ENCODE measurements around the gene CTXND1. TPM values are rescaled to one million over a fixed set of nuclear protein-coding genes. Genes with fewer than 3 reads are reported as not detected.

Gene CTXND1
- total RNA-seq, 1 experiment from 2014 or later, result not detected

GRCh38 chr15:80180986-80181385 lies 71.0 kb downstream of the CTXND1 start:
- H4K20me1 ChIP-seq (ENCODE audit: control insufficient read depth, insufficient read depth, insufficient read length), result no peaks in the 10 kb centered on the region
- TF ChIP-seq, protein P1, sequence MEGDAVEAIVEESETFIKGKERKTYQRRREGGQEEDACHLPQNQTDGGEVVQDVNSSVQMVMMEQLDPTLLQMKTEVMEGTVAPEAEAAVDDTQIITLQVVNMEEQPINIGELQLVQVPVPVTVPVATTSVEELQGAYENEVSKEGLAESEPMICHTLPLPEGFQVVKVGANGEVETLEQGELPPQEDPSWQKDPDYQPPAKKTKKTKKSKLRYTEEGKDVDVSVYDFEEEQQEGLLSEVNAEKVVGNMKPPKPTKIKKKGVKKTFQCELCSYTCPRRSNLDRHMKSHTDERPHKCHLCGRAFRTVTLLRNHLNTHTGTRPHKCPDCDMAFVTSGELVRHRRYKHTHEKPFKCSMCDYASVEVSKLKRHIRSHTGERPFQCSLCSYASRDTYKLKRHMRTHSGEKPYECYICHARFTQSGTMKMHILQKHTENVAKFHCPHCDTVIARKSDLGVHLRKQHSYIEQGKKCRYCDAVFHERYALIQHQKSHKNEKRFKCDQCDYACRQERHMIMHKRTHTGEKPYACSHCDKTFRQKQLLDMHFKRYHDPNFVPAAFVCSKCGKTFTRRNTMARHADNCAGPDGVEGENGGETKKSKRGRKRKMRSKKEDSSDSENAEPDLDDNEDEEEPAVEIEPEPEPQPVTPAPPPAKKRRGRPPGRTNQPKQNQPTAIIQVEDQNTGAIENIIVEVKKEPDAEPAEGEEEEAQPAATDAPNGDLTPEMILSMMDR (conservative IDR thresholded peaks at IDR 0.05), result no peak
- H3K18ac ChIP-seq (ENCODE audit: insufficient read length, low read depth, low read length), result no peak overlapping the region
- no peak overlapping the region; a peak in 1 of 7 replicates for H3K27ac Mint-ChIP-seq
- no peaks in the 10 kb centered on the region for H3K27me3 ChIP-seq (ENCODE audit: insufficient read depth, low read length)
- DNase-seq, result no peak
- no peak overlapping the region for H3K9ac ChIP-seq (ENCODE audit: extremely low read depth, insufficient read length, low read length)
- no peak overlapping the region for H2BK5ac ChIP-seq (ENCODE audit: insufficient read length, low read length)
- H2AFZ ChIP-seq (ENCODE audit: low read length), result no peak overlapping the region
- H3K56ac ChIP-seq (ENCODE audit: insufficient read length, low read depth, low read length), result no peak overlapping the region
- H2BK120ac ChIP-seq (ENCODE audit: low read depth, low read length, poor library complexity, severe bottlenecking), result no peak overlapping the region
- H3K4ac ChIP-seq (ENCODE audit: low read depth, low read length), result no peak overlapping the region
- no peaks in the 10 kb centered on the region for H3K79me2 ChIP-seq (ENCODE audit: insufficient read depth, low read length)
- no peaks in the 10 kb centered on the region for H3K9me3 Mint-ChIP-seq
- no peaks in the 10 kb centered on the region for H3K4me1 ChIP-seq (ENCODE audit: insufficient read depth, low read length)
- H4K8ac ChIP-seq (replicated peaks; ENCODE audit: insufficient read length, low read depth, low read length), result no peak overlapping the region
- no peak overlapping the region for H4K91ac ChIP-seq (ENCODE audit: insufficient read length, low read depth, low read length)
- no peak overlapping the region for H3K4me2 ChIP-seq (ENCODE audit: insufficient read depth, insufficient read length, low read length)
- no peak overlapping the region for H3K23ac ChIP-seq (ENCODE audit: insufficient read length, low read depth, low read length)
- no peak overlapping the region for H2BK20ac ChIP-seq (ENCODE audit: low read depth, low read length, poor library complexity, severe bottlenecking)
- no peak overlapping the region; a peak in 1 of 5 replicates for H3K4me3 Mint-ChIP-seq
- H4K5ac ChIP-seq (ENCODE audit: insufficient read length, low read depth, low read length), result no peak overlapping the region
- no peak overlapping the region for H2AK5ac ChIP-seq (ENCODE audit: insufficient read length, low read length)
- H3K27ac ChIP-seq (ENCODE audit: insufficient read length, low read depth, low read length), result no peak overlapping the region
- no peaks in the 10 kb centered on the region for H3K4me1 Mint-ChIP-seq
- H3K27me3 Mint-ChIP-seq (ENCODE audit: low read depth), result no peaks in the 10 kb centered on the region
- H3K9me3 ChIP-seq (ENCODE audit: control insufficient read depth, low read depth, low read length), result no peaks in the 10 kb centered on the region
- H3K36me3 Mint-ChIP-seq (ENCODE audit: insufficient read depth in 1 of 3, low read depth in 3 of 3), result peaks cover 8 to 37% (median 11%) of the 10 kb centered on the region in 3 experiments; a peak in 5 of 7 replicates
- WGBS (ENCODE audit: extremely low coverage, insufficient read length, low lambda C conversion rate), result no CpG with 5 or more reads among the region's 10 CpGs
- H3T11ph ChIP-seq (ENCODE audit: low read length), result no peak overlapping the region
- H2BK12ac ChIP-seq (ENCODE audit: insufficient read length, low read depth, low read length), result no peak overlapping the region
- H2BK15ac ChIP-seq (ENCODE audit: low read depth, low read length), result no peak overlapping the region
- no peak overlapping the region for H3K14ac ChIP-seq (ENCODE audit: insufficient read depth, low read length)
- H3K23me2 ChIP-seq (ENCODE audit: insufficient read length, low read depth, low read length, poor library complexity, severe bottlenecking), result no peaks in the 10 kb centered on the region
- no peaks in the 10 kb centered on the region for H3K79me1 ChIP-seq (ENCODE audit: insufficient read depth, low read depth, low read length, poor library complexity, severe bottlenecking)
